ENCODE results near the gene PRUNE2.

The PRUNE2 gene

GRCh38 chr9:76732341-76732958, 173.5 kb downstream of the PRUNE2 start:
- DNase-seq = peak in 1 of 14 donors; percentile 24

- no peak for DNase-seq
Measured at GRCh38 chr9:76730801-76731200, 175.1 kb downstream of the PRUNE2 start.

GRCh38 chr9:76729980-76730737, 175.8 kb downstream of the PRUNE2 start:
- no peak for DNase-seq

GRCh38 chr9:76729116-76729515, 176.8 kb downstream of the PRUNE2 start:
- DNase-seq = no peak

GRCh38 chr9:76725885-76726284, 180.0 kb downstream of the PRUNE2 start:
- peak in 3 of 14 donors; percentile 14 to 93 (median 27) for DNase-seq

- DNase-seq = peak in 1 of 14 donors; percentile 82
Measured at GRCh38 chr9:76725011-76725546, 180.8 kb downstream of the PRUNE2 start.

GRCh38 chr9:76720245-76720644, 185.7 kb downstream of the PRUNE2 start:
- no peak for DNase-seq

GRCh38 chr9:76718166-76718565, 187.7 kb downstream of the PRUNE2 start:
- DNase-seq = no peak

GRCh38 chr9:76717613-76718012, 188.3 kb downstream of the PRUNE2 start:
- peak in 2 of 14 donors; percentile 41 to 61 for DNase-seq

GRCh38 chr9:76717176-76717575, 188.7 kb downstream of the PRUNE2 start:
- DNase-seq = no peak

GRCh38 chr9:76716085-76716672, 189.7 kb downstream of the PRUNE2 start:
- DNase-seq = peak in 3 of 14 donors; percentile 14 to 60 (median 41)

GRCh38 chr9:76713381-76713780, 192.5 kb downstream of the PRUNE2 start:
- peak in 1 of 14 donors; percentile 45 for DNase-seq

GRCh38 chr9:76709020-76709419, 196.9 kb downstream of the PRUNE2 start:
- DNase-seq = no peak

- DNase-seq = no peak
Measured at GRCh38 chr9:76707510-76707909, 198.4 kb downstream of the PRUNE2 start.

- DNase-seq = peak in 3 of 14 donors; percentile 6 to 89 (median 56)
Measured at GRCh38 chr9:76704593-76705204, 201.2 kb downstream of the PRUNE2 start.

GRCh38 chr9:76703270-76703669, 202.6 kb downstream of the PRUNE2 start:
- peak in 1 of 14 donors; percentile 48 for DNase-seq

GRCh38 chr9:76701441-76702039, 204.4 kb downstream of the PRUNE2 start:
- peak in 1 of 14 donors; percentile 97 for DNase-seq

GRCh38 chr9:76700916-76701315, 205.0 kb downstream of the PRUNE2 start:
- no peak for DNase-seq

GRCh38 chr9:76699971-76700370, 205.9 kb downstream of the PRUNE2 start:
- peak in 1 of 14 donors; percentile 72 for DNase-seq

- DNase-seq = no peak
Measured at GRCh38 chr9:76697554-76697953, 208.4 kb downstream of the PRUNE2 start.

GRCh38 chr9:76697081-76697480, 208.8 kb downstream of the PRUNE2 start:
- DNase-seq = no peak

- no peak for DNase-seq
Measured at GRCh38 chr9:76693912-76694311, 212.0 kb downstream of the PRUNE2 start.
